Stimulated activated naive CD8-positive, alpha-beta T cell treated with anti-CD3 and anti-CD28 coated beads, Interleukin-15, amount 100 ng/mL, for 72 hours (primary cell): ENCODE measurements around the gene CCDC174.

ENCODE experiments used
- ATAC-seq: fragments of 150-1000 bp; cut with Tn5 transposase; 2 replicates; pipeline ENCODE4 v1.10.0; 2021; ENCODE audit warnings: mild to moderate bottlenecking, moderate library complexity
- DNase-seq, 2 donors: peaks; one replicate each; pipeline ENCODE4 v3.0.0; 2021 to 2022
- H3K27ac Mint-ChIP-seq, 2 donors: one replicate each; pipeline ENCODE4 v1.8.0; 2022; ENCODE audit warnings: mild to moderate bottlenecking in 2 of 2, mixed read lengths in 2 of 2, moderate library complexity in 2 of 2
- H3K27me3 Mint-ChIP-seq: one replicate; pipeline ENCODE4 v1.8.0; 2022; ENCODE audit warnings: mixed read lengths
- H3K4me1 Mint-ChIP-seq: one replicate; pipeline ENCODE4 v1.8.0; 2022; ENCODE audit warnings: mild to moderate bottlenecking, mixed read lengths
- H3K4me3 Mint-ChIP-seq, 2 donors: one replicate each; pipeline ENCODE4 v1.8.0; 2022; ENCODE audit warnings: mild to moderate bottlenecking in 2 of 2, mixed read lengths in 2 of 2, moderate library complexity in 1 of 2
- H3K9me3 Mint-ChIP-seq, 2 donors: one replicate each; pipeline ENCODE4 v1.8.0; 2022; ENCODE audit warnings: mixed read lengths in 2 of 2

Gene CCDC174

DNA sequence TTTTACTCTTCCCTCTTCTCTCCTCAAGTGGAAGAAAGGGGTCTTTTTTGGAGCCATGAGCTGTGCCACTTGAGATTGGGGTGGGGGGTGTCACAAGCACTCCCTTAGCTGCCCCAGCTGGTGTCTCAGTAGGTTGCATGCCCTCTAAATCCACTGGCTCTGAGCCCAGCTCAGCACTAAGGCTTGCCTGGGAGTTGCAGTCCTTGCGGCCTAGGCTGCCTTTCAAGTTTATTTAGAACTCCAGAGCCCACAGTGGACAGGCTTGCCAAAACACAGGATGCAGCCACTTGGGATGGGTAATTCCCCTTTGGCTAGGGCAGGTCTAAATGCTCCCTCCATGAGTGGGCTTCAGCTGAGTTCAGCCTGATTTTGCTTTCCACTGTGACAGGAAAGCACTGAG is 48.1 kb downstream of the CCDC174 start:
- Mint-ChIP-seq H3K4me3 (no peak overlapping the region), H3K4me1 (no peaks in the 10 kb centered on the region), H3K27ac (no peak overlapping the region), H3K27me3 (no peaks in the 10 kb centered on the region), H3K9me3 (peaks cover 3 to 6% of the 10 kb centered on the region in 2 donors)
- DNase-seq: no peak
- no peak for ATAC-seq

GRCh38 chr3:14700891-14701290 is 49.3 kb downstream of the CCDC174 start:
- Mint-ChIP-seq H3K27ac (no peak overlapping the region), H3K9me3 (peaks cover 3 to 6% of the 10 kb centered on the region in 2 donors), H3K4me1 (no peaks in the 10 kb centered on the region), H3K27me3 (no peaks in the 10 kb centered on the region), H3K4me3 (no peak overlapping the region)
- DNase-seq (no peak), ATAC-seq (no peak)

- H3K27me3 Mint-ChIP-seq: no peaks in the 10 kb centered on the region
- DNase-seq (no peak), ATAC-seq (no peak)
- no peaks in the 10 kb centered on the region for H3K4me1 Mint-ChIP-seq
- H3K9me3 Mint-ChIP-seq: peaks cover 3 to 6% of the 10 kb centered on the region in 2 donors
- no peak overlapping the region for H3K4me3 Mint-ChIP-seq
- H3K27ac Mint-ChIP-seq: no peak overlapping the region
Observed at GRCh38 chr3:14701676-14702075, 50.1 kb downstream of the CCDC174 start.

DNA sequence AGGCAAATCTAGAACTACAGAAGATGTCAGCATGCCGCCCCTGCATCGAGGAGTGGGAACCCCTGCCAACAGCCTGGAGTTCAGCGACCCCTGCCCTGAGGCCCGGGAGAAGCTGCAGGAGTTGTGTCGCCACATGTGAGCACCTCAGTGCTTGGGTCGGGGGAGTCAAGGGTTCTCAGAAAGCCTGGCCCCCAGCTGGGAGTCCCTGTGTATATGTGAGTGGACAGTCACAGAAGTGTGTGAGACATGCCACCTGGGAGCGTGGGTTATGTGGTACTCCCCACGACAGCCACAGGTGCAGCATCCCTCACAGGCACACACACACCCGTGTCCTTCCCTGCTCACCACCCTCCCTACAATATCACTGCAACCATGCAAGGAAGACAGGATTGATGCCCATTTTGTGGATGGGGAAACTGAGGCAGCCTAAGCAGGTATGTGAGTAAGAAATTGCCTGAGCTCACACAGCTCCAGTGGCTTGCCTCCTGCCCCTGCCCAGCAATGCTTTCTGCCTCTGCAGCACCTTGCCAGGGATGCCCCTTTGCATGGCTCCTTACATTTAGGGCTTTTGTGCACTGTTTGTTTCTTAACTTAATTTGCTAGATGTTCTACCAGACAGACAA is 51.7 kb downstream of the CCDC174 start:
- ATAC-seq: no peak
- peaks cover 0 to 1% of the 10 kb centered on the region in 2 donors for H3K9me3 Mint-ChIP-seq
- H3K4me3 Mint-ChIP-seq: no peak overlapping the region
- DNase-seq: no peak
- H3K27ac Mint-ChIP-seq: no peak overlapping the region
- H3K27me3 Mint-ChIP-seq: no peaks in the 10 kb centered on the region
- no peaks in the 10 kb centered on the region for H3K4me1 Mint-ChIP-seq

GRCh38 chr3:14703791-14704190 is 52.2 kb downstream of the CCDC174 start:
- no peaks in the 10 kb centered on the region for H3K27me3 Mint-ChIP-seq
- H3K9me3 Mint-ChIP-seq: no peaks in the 10 kb centered on the region
- DNase-seq (no peak), ATAC-seq (no peak)
- no peak overlapping the region for H3K4me3 Mint-ChIP-seq
- H3K4me1 Mint-ChIP-seq: no peaks in the 10 kb centered on the region
- H3K27ac Mint-ChIP-seq: peak overlapping the region in 1 of 2 donors; percentile 50

GRCh38 chr3:14706096-14706495 is 54.5 kb downstream of the CCDC174 start:
- no peak for DNase-seq

GRCh38 chr3:14716591-14716990 is 65.0 kb downstream of the CCDC174 start:
- no peaks in the 10 kb centered on the region for H3K27me3 Mint-ChIP-seq
- ATAC-seq (no peak), DNase-seq (no peak)
- no peaks in the 10 kb centered on the region for H3K4me1 Mint-ChIP-seq
- no peak overlapping the region for H3K27ac Mint-ChIP-seq
- H3K9me3 Mint-ChIP-seq: peaks cover 5 to 7% of the 10 kb centered on the region in 2 donors
- no peak overlapping the region for H3K4me3 Mint-ChIP-seq

More at GRCh38 chr3:14706096-14706495, 54.5 kb downstream of the CCDC174 start:
- Mint-ChIP-seq H3K27me3 (no peaks in the 10 kb centered on the region), H3K27ac (no peak overlapping the region), H3K4me1 (no peaks in the 10 kb centered on the region), H3K4me3 (no peak overlapping the region), H3K9me3 (no peaks in the 10 kb centered on the region)
- no peak for ATAC-seq

- no peak for ATAC-seq
- H3K27me3 Mint-ChIP-seq: no peaks in the 10 kb centered on the region
- H3K9me3 Mint-ChIP-seq: peaks cover 5 to 7% of the 10 kb centered on the region in 2 donors
- DNase-seq: no peak
- no peaks in the 10 kb centered on the region for H3K4me1 Mint-ChIP-seq
- H3K27ac Mint-ChIP-seq: no peak overlapping the region
- no peak overlapping the region for H3K4me3 Mint-ChIP-seq
Observed at GRCh38 chr3:14717307-14717706, 65.7 kb downstream of the CCDC174 start.

DNA sequence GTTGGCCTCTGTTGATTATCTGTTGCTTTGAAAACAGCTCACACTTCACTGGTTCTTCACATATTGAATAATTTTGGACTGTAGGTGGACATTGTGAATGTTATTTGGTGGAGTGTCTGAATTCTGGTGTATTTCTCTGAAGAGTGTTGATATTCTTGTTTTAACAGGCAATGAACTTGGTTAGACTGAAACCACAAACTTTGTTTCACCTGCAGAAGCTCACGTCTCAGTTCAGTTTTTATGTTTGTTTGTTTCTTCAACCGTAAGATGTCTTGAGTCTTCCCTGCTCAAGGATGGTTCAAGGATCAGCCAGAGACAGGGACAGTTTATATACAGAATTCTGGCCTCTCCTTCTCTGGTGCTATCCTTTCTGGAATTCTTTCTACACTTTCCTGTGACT is 67.0 kb downstream of the CCDC174 start:
- Mint-ChIP-seq H3K27ac (no peak overlapping the region), H3K4me1 (no peaks in the 10 kb centered on the region), H3K9me3 (peaks cover 0 to under 1% of the 10 kb centered on the region in 2 donors), H3K4me3 (no peak overlapping the region), H3K27me3 (no peaks in the 10 kb centered on the region)
- ATAC-seq (no peak), DNase-seq (no peak)

DNA sequence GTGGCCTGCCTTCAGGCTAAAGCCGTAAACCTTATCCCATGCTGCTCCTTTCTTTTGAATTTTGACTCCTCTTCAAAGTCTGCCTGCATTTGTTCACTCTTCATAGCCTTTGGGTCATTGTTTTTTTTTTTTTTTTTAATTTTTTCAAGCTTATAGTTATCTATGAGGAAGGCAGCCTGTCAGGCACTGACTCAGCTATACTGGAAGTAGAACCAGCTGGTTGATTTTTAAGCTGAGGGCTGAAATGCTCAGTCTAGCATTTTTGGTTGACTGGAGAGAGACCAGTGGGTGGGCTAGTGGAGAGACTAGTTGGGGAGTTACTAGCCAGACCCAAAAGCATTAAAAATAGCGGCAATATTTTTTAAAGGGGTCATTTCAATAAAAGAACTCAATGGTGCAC is 67.4 kb downstream of the CCDC174 start:
- ATAC-seq (no peak), DNase-seq (no peak)
- H3K27me3 Mint-ChIP-seq: no peaks in the 10 kb centered on the region
- no peaks in the 10 kb centered on the region for H3K4me1 Mint-ChIP-seq
- no peaks in the 10 kb centered on the region for H3K9me3 Mint-ChIP-seq
- H3K27ac Mint-ChIP-seq: no peak overlapping the region
- no peak overlapping the region for H3K4me3 Mint-ChIP-seq

DNA sequence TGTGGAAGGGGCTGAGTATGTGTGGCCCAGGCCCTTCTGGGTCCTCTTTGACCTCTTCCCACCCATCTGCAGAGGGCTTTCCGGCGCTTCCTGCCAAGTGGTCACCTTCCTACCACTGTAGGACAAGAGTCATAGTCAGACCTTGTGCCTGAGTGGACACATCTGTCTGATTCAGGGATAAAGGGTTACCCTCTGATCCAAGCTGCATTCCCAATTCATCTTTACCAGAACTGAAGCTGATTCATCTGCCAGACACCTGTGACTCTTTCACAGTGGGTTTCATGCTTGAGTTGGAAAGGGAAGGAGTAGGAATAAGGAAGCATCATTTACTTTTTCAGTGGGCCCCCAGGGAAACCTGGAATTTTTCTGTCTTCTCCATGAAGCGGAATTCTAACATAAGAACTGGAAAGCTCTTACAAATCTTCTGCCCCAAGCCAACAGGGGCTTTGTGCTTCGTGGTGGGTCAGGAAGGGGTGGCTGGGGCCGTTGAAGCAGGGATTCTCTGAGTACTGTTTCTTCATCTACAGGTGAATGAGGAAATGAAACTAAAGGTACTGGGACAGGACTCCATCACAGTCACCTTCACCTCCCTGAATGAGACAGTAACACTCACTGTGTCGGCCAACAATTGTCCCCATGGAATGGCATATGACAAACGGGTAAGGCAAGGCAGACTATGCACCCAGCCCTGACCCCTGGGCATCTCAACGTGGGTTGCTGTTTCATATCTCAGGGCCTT is 69.7 kb downstream of the CCDC174 start:
- ATAC-seq: no peak
- no peak for DNase-seq
- Mint-ChIP-seq H3K9me3 (no peaks in the 10 kb centered on the region), H3K4me1 (no peaks in the 10 kb centered on the region), H3K4me3 (no peak overlapping the region), H3K27ac (peak overlapping the region in 1 of 2 donors; percentile 72), H3K27me3 (no peaks in the 10 kb centered on the region)
